ENCODE results near the gene GPX1.
"Not testable (repeated sequence)": the region's sequence is repeated elsewhere in the genome, so short reads cannot be mapped to it uniquely, and the experiment has no call there.

GPX1 gene

DNA sequence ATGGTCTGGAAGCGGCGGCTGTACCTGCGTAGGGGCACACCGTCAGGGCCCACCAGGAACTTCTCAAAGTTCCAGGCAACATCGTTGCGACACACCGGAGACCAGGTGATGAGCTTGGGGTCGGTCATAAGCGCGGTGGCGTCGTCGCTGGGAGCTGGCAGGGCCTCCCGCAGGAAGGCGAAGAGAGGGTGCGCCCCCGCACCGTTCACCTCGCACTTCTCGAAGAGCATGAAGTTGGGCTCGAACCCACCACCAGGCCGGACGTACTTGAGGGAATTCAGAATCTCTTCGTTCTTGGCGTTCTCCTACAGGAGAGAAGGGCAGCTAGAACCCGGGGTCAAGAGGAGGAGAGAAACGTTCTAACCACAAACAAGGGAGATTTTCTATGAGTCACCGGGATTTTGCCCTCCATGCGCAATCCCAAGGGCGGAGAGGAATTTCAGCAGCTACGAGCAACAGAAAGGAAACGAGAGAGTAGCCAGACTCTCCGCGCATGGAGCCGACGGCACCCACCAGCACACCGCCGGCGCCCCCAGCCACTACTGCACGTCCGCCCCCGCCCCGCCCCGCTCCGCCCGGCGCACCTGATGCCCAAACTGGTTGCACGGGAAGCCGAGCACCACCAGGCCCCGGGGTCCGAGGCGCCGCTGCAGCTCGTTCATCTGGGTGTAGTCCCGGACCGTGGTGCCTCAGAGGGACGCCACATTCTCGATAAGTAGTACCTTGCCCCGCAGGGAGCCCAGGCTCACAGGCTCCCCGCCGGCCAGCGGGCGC lies 523 bp downstream of the GPX1 start:
- not testable (repeated sequence) for FAIRE-seq

DNA sequence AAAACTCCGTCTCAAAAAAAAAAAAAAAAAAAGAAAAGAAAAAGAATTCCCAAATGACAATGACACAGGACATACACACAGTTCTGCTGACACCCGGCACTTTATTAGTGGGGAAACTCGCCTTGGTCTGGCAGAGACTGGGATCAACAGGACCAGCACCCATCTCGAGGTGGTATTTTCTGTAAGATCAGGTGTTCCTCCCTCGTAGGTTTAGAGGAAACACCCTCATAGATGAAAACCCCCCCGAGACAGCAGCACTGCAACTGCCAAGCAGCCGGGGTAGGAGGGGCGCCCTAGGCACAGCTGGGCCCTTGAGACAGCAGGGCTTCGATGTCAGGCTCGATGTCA lies 1.1 kb downstream of the GPX1 start:
- FAIRE-seq: not testable (repeated sequence)

DNA sequence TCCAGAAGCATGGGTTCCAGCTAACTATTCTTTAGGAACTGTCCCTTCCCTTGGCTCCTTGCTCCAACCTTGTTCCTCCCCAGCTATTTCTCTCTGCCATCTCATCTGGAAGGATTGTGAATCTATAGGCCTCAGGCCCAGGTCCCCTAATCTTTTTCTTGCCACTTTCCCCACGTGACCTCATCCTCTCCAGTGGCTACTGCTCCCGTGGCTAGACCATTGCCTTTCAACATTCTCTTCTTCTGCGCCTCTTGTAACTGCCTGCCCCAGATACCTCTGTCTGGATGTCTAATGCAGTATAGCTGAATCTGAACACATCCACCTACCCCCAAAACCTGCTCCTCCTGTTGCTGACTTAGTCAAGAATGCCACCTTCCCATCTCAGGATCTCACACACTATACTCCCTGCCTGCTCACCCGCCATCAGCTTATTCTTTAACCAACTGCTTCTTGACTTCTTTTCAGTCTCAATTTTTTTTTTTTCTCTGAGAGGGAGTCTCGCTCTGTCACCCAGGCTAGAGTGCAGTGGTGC lies 5.2 kb downstream of the GPX1 start:
- no peak for FAIRE-seq

DNA sequence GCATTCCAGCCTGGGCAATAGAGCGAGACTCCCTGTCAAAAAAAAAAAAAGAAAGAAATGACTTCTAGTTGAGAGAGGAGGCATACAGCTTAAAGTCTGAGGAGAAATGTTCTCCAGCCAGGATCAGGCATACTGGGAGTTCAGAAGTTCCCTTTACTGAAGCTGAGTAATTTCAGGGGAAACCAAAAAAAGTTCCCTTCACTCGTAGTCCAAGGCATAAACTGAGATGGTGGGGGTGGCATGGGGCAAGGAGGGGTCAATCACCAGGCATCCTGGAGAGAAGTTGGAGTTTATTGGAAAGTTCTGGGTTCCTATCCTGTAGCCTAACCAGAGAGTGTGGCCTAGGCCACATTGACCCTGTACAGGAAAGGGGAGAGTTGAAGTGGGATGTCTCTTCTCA lies 5.9 kb downstream of the GPX1 start:
- FAIRE-seq: no peak

DNA sequence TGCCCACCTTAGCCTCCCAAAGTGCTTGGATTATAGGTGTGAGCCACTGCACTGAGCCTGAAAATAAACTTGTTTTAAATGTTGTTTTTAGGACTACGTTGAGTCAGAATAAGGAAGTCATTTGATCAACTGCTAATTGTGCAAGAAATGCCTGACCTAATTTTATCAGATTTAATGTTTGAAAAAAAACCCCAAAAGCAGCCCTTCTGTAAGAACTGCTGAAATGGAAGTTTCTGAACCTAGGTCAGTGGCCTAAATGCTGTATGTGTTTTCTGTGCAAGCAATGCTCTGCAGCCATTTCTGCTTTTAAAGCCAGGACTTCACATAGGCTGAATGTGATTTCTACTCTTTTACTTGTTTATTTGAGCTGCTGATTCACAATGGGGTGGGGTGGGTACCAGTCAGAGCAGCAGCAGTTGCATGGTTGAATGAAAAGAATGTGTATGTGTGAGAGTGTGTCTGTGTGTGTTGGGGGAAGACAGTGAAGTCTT lies 6.6 kb downstream of the GPX1 start:
- no peak for FAIRE-seq

DNA sequence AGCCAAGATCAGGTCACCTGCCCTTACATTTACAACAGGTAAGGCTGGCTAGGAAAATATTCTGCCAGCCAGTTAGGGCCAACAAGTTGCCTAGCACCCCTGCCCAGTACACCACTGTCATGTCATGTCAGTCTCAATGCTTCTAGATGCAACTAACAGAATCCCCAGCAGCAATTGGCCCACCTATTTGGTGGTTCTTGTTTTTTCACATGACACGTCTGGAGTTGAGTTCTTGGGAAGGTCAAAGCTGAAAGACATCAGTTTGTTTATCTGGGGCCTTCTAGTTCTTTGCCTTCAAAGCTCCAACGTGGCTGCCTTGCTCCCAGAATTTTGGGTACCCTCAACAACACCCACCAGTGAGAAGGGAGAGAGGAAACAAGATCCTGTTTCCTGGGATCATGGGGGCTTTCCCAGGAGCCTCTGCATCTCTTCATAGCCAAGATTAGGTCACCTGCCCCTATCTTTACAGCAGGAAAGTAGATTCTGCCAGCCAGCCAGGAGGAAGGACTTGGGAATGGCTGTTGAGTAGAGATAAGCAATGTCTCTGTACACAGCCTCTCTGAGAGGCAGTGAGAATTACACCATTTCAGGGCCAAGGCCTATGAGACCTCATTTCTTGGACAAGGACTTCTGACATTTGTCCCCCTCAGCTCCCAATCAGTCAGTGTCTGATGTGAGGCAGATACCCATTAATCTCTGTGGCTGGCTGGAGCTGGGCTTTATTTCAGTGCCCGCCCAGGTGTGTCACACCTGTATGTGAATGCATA lies 8.6 kb downstream of the GPX1 start:
- FAIRE-seq: no peak

DNA sequence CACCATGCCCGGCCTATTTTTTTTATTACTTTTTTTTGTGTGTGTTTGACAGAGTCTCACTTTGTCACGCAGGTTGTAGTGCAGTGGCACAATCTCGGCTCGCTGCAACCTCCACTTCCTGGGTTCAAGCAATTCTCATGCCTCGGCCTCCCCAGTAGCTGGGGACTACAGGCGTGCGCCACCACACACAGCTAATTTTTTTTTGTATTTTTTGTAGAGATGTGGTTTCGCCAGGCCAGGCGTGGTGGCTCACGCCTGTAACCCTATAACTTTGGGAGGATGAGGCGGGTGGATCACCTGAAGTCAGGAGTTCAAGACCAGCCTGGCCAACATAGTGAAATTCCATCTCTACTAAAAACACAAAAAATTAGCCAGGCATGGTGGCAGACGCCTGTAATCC lies 9.8 kb downstream of the GPX1 start:
- FAIRE-seq: not testable (repeated sequence)

DNA sequence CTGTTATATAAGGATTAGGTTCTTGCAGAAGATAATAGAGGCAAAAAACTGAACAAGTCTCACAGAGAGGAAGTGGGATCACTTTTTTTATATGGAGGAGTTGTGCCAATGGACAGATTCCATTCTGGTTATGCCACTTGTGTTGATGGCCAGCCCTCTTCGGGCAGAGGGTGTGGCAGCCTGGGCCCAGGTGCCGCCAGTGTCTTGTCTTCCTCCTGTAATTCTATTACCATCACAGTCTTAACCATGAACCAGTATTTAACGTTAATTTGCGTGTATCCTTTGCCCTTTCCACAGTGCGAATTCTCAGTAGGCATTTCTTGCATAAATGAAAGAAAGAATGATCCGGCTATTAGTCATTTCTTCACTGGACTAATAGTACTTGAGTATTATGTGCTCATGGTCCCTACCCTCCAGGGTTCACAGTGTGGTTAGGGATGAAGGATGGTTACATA lies 11.3 kb downstream of the GPX1 start:
- no peak for FAIRE-seq

DNA sequence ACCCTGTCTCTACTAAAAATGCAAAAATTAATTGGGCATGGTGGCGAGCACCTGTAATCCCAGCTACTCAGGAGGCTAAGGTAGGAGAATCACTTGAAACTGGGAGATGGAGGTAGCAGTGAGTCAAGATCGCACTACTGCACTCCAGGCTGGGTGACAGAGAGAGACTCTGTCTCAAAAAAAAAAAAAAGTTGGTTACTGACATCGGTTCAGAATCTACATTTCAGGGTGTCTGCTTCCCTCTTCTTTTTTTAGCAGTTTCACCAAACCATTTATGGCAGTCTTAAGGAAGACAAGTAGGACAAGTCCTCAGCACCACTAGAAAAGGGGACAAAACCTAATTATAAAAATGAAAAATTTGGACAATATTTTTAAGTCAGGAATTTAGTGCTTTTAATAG lies 15.0 kb downstream of the GPX1 start:
- FAIRE-seq: no peak

DNA sequence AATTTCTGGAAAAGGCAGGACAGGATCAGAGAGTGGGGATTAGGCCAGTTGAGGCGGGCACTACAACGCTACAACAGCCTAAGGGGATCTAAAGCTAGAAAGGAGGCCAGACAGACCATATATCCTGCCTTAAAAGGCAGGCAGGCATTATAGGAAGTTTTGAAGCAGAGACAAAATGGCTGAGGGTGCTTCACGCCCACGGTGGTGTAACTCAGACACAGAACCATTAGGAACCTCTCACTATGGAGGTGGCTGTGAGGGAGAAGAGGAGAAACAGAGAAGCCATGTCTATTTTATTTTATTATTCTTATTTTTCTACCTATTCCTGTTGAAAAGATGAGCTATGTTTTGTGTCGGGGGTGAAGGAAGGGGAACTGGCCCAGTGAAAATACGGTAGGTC lies 16.2 kb downstream of the GPX1 start:
- no peak for FAIRE-seq

DNA sequence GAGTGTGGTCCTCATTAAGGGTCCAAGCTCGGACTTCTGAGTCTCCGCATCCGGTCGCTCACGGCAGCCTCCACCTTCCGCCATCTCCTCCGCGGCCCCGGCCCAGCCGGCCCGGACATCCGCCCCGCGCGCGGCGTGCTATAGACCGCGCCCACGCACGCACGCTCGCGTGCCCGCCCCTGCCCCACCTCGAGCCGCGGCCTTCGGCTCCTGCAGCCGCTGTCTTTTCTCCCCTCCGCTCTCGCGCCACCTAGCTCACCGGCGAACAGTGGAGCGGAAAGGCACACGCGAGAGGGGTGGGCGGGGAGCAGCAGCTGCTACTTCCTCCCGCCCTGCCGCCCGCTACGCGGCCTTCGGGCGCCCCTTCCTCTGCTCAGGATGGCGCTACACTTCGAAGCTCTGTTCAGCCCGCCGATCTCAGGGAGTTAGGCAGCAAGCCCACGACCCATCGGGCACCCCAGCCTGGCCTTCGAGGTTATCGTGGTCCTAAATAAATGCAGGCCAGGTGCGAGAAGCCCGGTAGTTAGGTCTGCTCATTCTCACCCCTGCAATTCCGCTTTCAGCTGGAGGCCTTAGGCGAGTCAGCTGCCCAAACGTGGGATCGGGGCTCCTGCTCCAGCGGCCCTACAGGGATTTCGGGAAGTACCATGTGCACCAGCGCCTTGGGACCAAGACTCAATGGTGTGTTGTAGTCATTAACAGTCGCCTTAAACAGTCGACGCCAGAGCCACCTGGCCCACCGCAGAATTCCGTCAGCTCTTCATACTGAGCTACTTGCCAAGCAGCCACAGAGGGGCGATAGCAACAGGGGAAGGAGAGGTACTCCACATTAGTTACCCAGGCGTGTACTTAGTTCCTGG lies 18.0 kb downstream of the GPX1 start, which contains the start of gene USP4:
Gene USP4 (minus strand): TSS at position 113 of the 860 bp plus-strand sequence. CDS start 29 bp downstream, at position 84.
- FAIRE-seq: no peak

DNA sequence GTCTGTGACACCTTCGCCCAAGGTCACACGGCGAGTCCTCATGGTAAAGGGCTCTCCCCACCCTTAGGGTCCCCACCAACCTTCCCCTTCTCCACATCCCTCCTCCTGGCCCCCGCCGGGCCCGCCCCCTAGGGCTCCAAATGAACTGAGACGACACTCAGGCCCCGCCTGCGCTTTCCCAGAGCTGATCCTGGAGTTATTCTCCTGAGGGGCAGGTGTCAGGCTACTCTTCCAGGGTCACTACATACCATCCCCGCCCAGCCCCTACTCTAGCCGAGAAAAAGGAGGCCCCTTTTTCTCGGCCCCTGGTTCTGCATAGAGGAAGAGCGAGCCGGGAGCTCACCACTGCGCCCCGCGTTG lies 18.6 kb downstream of the GPX1 start:
- no peak for FAIRE-seq

DNA sequence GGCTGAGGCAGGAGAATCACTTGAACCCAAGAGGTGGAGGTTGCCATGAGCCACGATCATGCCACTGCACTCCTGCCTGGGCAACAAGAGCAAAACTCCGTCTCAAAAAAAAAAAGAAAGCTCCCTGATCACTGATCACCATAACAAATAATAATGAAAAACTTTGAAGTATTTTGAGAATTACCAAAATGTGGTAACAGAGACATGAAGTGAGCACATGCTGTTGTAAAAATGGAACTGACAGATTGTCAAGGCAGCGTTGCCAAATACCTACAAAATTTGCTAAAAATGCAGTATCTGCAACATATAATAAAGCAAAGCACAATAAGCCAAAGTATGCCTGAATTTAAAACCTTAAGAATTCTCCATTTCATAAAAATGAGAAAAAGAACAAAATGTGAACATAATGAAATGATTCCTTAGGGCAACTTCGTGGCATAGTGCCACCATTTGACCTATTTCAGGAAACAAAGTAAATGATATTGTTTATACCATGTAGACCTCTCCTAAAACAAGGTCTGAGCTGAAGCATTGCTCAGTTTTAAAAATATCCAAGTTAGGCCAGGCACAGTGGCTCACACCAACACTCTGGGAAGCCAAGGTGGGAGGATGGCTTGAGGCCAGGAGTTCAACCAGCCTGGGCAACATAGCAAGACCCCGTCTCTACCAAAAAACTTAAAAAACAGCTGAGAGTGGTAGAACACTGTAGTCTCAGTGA lies 24.1 kb downstream of the GPX1 start:
- no peak for FAIRE-seq

DNA sequence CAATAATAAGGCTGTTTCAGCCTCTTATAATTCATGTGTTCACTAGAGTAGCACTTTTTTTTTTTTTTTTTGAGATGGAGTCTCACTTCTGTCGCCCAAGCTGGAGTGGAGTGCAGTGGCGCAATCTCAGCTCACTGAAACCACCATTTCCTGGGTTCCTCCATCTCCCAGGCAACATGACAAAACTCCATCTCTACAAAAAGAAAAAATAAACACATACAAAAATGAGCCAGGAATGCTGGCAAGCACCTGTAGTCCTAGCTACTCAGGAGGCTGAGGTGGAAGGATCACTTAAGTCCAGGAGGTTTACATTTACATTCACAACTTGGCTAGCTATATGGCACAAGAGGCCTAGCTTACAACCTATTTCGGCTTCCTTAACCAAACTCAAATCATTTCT lies 25.1 kb downstream of the GPX1 start:
- no peak for FAIRE-seq

DNA sequence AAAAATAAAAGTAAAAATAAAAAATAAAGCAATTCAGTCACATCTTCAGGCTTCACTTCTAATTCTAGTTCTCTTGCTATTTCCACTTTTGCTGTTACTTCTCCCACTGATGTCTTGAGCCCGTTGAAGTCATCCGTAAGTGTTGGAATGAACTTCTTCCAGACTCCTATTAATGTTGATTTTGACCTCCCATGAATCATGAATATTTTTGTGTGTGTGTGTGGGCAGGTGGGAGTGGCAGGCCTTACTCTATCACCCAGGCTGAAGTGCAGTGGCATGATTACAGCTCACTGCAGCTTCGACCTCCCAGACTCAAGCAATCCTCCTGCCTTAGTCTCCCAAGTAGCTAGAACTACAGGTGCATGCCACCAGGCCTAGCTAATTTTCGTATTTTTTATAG lies 29.0 kb downstream of the GPX1 start:
- FAIRE-seq: no peak

DNA sequence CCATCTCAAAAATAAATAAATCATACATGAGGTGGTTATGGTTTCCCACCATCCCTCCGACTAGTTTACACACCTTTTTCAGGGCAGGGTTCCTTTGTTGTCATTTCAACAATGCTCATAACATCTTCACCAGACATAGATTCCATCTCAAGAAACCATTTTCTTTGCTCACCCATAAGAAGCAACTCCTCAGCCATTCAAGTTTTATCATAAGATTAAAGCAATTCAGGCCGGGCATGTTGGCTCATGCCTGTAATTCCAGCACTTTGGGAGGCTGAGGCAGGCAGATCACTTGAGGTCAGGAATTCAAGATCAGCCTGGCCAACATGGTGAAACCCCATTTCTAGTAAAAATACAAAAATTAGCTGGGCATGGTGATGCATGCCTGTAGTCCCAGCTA lies 29.8 kb downstream of the GPX1 start:
- FAIRE-seq: not testable (repeated sequence)

DNA sequence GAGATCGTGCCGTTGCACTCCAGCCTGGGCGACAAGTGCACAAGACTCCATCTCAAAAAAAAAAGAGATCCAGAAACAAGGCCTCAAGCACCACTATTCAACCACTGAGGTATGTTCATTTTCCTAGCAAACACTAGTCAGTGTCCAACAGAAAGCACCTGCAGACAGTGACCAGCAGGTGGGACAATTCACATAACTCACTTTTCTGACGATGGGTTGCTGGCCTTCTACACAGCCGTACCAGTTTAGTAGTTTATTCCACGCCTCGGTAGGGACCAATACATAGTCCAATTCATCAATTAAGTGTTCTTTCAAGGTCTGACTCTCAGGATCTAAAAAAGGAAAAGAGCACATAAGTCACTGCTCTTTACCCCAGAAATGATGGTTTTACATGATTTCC lies 30.7 kb downstream of the GPX1 start:
- no peak for FAIRE-seq

DNA sequence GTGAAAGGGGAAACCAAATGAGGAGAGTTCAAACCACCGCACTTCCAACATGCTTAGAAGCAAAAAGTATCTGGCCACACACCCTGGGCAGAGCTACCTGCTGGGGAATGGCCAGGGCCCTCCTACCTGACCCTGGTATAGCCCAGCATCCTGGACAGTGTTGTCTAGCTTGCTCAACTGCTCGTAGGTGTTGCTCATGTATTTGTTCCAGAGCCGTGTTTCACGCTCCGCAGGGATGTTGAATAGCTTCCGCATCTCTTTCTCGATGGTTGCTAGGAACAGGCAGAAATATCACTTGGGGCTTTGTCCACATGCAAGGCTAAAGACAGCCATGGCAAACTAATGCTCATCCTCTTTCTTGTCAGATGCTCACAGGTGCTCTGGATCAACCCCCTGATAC lies 33.4 kb downstream of the GPX1 start:
- no peak for FAIRE-seq

DNA sequence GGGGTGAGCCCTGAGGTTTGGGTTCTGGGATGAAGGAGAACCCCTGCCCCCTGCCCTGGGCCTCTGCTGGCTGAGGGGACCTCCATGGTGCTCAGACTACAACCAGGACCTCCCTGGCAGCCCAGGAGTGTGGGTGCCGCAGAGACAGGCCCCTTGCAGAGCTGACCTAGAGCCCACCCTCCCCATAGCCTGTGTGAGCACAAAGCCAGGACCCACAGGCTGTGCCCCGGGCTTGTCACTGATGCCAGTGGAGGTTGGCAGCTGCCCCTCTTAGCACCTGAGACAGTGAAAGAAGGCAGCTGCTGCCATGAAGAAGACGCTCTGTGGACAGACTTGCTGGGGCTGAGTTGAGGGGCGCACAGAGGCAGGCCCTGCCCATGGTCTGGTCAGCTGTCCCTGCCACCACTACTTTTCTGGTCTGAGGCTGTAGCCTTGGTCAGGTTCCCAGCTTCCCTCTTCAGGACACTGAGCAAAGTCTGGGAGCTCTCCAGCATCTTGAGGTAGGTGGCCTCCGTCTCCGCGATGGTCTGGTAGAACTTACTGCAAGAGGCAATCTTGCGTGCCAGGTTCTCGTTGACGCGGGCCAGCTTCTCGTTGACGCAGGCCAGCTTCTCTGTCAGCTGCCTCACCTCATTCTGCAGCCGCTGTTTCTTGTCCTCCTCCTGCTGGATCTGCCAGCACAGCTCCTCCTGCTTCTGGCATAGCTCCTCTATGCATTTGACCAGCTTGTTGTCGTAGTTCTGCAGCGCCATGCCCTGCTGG lies 41.3 kb downstream of the GPX1 start:
- no peak for FAIRE-seq

DNA sequence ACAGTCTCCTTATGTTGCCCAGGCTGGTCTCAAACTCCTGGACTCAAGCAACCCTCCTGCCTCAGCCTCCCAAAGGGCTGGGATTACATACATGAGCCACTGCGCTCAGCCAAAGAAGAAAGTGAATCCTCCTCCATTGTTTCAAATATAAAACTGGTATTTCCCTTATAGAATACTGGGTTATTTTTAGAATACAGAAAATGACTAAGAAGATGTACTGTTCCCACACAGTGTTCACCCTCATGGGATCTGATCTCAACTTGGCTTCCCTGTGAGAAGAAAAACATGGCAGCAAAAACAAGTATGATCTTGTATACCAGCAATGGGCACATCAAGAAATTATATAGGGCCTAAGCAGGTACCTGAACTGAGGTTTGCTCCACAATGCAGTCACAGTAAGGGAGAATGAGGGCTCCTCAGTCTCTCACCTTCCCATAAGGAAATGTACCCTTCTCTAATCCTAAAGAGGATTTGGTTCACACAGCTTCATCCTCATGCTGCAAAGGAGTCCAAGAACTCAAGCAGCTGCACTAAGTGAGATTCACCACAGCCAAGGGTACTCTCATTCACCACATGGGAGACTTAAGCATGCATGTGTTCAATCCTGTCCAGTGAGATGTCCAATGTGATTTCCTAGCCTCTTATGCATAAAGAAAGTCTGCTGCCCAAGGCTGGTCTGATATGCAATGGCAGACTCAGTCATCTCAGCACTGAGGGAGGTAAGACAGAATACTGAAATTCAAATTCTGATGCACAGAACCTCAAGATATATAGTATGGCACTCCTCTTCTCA lies 44.1 kb downstream of the GPX1 start:
- no peak for FAIRE-seq

DNA sequence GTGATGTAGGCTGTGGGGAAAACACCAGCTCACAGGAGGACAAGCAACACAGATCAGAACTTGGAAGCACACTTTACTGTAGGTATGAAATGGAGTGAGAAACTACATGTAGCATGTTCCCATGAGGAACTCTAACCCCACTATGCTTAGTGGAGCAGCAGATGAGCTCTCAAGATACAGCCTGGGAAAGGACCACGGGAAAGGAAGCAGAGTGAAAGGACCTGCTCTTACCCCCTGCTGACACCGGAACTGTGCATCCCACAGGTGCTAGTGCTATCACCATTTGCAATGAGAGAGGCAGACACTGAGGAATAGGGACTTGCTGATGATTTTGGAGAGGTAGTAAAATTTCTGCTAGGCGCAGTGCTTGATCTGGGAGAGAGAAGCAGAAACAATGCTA lies 46.9 kb downstream of the GPX1 start:
- FAIRE-seq: no peak

All from endometrium (tissue), 2 donors.